Right atrium auricular region (tissue), 2 donors: ENCODE results near the gene RPL35. TPM values are rescaled to one million over a fixed set of nuclear protein-coding genes. Genes with fewer than 3 reads are reported as not detected.

Experiments
- DNase-seq: peaks from one replicate; pipeline ENCODE4 v3.0.0-alpha.2; 2019; ENCODE audit warnings: low spot score
- H3K27ac ChIP-seq, 2 donors: fragments of 200-600 bp; sonication (generic); 1 replicate in 1 of 2; 2 replicates in 1 of 2; pipeline ENCODE4 v1.5.1; 2016 to 2019
- H3K27me3 ChIP-seq, 2 donors: fragments of 200-600 bp; sonication (generic); one replicate each; pipeline versions ENCODE4 v1.5.1 to v1.6.0; 2017 to 2019
- H3K36me3 ChIP-seq: fragments of 200-600 bp; sonication (generic); one replicate; pipeline ENCODE4 v1.5.1; 2016
- H3K4me1 ChIP-seq, 2 donors: fragments of 200-600 bp; sonication (generic); one replicate each; pipeline versions ENCODE4 v1.5.1 to v1.6.0; 2017 to 2019
- H3K4me3 ChIP-seq, 2 donors: fragments of 200-600 bp; sonication (generic); 1 replicate in 1 of 2; 2 replicates in 1 of 2; pipeline ENCODE4 v1.5.1; 2017 to 2019; ENCODE audit warnings: mild to moderate bottlenecking in 1 of 2, moderate library complexity in 1 of 2
- H3K9me3 ChIP-seq, 2 donors: fragments of 200-600 bp; sonication (generic); one replicate each; pipeline ENCODE4 v1.5.1; 2019
- total RNA-seq, 2 donors: library from RNA; depleted of rRNA; stranded (reverse); fragments of >200 nt; gene quantifications; one replicate each; pipeline ENCODE4 v1.1.0, GENCODE V29; 2016
- TF ChIP-seq, protein P1 (sequence below), 2 donors: fragments of 200-600 bp; sonication (generic); IDR thresholded peaks; one replicate each; pipeline ENCODE4 v1.5.1; 2019; ENCODE audit warnings: antibody characterized with exemption in 2 of 2

RPL35 gene
- total RNA-seq, 2 donors from 2014 or later: 846 to 1,378 TPM

DNA sequence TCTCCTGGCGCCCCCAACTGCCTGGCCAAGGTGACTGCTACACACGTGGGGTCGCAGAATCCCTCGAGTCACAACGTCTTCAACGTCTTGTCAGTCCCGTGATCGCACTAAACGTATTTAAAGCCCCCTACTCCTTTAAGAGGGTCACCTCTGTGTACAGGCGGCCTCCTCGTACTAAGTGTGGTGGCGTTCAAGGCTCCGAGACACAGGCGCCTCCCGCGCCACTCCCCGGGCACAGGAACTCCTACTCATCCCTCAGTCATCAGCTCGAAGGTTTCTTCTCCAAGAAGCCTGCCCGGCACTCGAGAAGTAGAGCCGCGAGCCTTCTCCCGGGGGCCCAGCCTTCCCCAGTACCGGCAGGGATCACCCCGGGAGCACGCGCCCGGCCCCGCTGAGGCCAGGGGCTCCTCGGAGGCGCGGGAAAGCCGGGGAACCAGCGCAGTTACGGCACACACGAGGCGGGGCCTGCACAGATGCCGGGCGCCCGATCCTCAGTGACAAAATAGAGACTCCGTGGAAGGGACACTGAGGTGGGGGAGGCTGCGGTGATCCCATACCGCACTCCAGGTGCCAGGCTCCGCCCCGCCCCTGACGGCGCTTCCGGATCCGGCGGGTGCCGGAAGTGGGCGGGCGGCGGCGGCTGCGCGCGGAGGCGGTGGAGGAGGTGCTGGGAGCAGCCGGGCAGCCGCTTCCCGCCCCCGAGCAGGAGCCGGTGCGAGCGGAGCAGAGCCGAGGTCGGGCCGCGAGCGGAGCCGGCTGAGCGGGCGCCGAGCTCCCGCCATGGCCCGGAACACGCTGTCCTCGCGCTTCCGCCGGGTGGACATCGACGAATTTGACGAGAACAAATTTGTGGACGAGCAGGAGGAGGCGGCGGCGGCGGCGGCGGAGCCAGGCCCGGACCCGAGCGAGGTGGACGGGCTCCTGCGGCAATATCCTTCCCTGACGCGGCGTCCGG is 7.0 kb upstream of the RPL35 start:
- TF ChIP-seq, protein P1, sequence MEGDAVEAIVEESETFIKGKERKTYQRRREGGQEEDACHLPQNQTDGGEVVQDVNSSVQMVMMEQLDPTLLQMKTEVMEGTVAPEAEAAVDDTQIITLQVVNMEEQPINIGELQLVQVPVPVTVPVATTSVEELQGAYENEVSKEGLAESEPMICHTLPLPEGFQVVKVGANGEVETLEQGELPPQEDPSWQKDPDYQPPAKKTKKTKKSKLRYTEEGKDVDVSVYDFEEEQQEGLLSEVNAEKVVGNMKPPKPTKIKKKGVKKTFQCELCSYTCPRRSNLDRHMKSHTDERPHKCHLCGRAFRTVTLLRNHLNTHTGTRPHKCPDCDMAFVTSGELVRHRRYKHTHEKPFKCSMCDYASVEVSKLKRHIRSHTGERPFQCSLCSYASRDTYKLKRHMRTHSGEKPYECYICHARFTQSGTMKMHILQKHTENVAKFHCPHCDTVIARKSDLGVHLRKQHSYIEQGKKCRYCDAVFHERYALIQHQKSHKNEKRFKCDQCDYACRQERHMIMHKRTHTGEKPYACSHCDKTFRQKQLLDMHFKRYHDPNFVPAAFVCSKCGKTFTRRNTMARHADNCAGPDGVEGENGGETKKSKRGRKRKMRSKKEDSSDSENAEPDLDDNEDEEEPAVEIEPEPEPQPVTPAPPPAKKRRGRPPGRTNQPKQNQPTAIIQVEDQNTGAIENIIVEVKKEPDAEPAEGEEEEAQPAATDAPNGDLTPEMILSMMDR (IDR thresholded peaks at IDR 0.05): no peak
- Histone ChIP-seq H3K4me3 (peak overlapping the region; percentile 80 to 89), H3K4me1 (peaks cover 0 to 55% of the 10 kb centered on the region in 2 donors), H3K27me3 (no peaks in the 10 kb centered on the region), H3K27ac (peak overlapping the region; percentile 92 to 96), H3K36me3 (peaks cover 4% of the 10 kb centered on the region), H3K9me3 (no peaks in the 10 kb centered on the region)
- peak; percentile 82 for DNase-seq

DNA sequence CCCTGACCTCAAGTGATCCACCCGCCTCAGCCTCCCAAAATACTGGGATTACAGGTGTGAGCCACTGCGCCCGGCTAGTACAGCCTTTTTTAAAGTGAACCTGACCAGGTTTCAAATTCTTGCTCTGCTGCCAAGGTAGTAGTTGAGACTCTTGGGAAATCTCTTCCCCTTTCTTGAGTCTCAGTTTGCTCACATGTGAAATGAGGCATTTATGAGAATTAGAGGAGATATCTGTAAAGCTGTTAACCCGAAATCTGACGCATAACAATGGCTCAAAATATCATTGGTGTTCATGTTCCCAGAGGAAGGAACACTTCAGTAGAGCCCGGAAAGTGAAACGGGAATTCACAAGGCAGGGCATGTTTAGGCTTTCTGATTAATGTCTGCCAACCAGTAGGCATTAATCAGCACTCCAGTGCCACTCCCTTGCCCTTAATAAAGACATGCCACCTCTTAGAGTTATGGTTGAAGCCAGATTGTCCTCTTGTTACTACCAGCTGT is 1.7 kb upstream of the RPL35 start:
- DNase-seq: no peak
- Histone ChIP-seq H3K27ac (peak overlapping the region; percentile 90 to 95), H3K9me3 (no peaks in the 10 kb centered on the region), H3K4me3 (no peak overlapping the region), H3K27me3 (no peaks in the 10 kb centered on the region), H3K36me3 (peaks cover 27% of the 10 kb centered on the region), H3K4me1 (peaks cover 0 to 41% of the 10 kb centered on the region in 2 donors)
- TF ChIP-seq, protein P1 (IDR thresholded peaks at IDR 0.05): no peak

DNA sequence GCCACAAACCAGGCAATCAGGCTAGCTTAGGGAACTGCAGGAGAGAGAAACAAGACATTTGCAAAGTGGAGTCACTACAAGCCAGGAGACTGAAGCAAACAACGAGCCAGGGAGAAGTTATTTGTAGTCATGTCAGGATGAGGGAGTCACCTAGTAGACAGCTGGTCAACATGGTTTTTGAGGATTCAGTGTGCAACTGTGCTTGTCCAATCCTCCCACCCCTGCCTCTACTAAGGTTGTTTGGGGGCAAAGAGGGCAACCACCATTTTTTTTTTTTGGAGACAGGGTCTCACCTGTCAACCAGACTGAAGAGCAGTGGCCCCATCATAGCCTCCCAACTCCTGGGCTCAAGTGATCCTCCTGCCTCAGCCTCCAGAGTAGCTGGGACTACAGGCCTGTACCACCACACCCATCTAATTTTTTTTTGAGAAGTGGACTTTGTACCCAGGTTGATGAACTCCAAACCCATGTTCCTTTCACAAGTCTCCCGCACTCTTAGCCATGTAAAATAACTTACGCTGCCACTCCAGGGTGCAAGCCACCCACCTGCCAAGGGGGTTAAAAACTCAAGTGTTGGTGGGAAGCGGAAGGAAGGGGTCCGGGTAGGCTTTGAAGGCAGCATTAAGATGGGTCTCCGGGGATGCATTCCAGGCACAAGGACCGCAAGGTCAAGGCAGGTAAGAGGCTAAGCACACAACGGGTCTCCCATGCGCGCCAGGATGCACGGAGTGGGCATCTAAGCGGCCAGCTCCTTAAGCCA is 995 bp downstream of the RPL35 start:
- H3K27ac ChIP-seq: peak overlapping the region; percentile 90 to 95

DNA sequence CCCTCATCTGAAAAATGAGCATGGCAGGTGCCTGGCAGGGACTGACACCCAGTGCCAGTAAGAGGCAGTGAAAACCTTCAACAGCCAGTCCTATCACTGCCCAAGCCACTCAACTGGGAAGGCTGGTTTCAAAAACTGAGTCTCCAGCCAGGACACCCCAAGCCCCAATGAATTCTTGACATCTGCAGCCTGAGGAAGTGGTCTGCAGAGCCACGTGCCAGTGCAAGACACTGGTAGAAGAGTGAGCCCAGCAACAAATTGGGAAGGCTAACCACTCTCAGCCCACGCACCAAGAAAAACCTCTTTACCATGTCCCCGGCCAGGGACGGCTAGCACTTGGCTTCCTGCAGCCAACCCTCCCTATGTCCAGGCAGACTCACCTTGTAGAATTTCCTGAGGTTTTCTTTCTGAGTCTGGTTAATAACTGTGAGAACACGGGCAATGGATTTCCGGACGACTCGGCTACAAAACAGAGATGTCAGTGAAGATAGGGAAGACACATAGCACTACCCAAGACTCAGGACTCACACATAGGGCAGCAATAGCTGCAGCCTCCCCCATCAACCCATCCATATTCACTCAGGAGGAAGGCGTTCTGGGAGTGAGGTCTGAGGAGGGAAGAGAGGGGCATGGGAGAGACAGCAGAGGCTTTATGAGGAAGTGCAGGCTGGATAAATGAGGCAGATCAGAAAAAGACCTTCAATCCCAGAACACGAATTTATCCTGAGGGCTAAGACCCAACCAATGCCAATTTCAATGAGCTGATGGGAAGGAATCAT is 1.8 kb downstream of the RPL35 start:
- peaks cover 0 to 33% of the 10 kb centered on the region in 2 donors for H3K4me1 ChIP-seq
- H3K9me3 ChIP-seq: no peaks in the 10 kb centered on the region
- TF ChIP-seq, protein P1 (IDR thresholded peaks at IDR 0.05): no peak
- no peak for DNase-seq
- H3K36me3 ChIP-seq: peaks cover 47% of the 10 kb centered on the region
- H3K4me3 ChIP-seq: no peak overlapping the region
- no peaks in the 10 kb centered on the region for H3K27me3 ChIP-seq
- no peak overlapping the region for H3K27ac ChIP-seq

More for the DNA sequence above, 995 bp downstream of the RPL35 start:
- Histone ChIP-seq H3K36me3 (peaks cover 47% of the 10 kb centered on the region), H3K27me3 (no peaks in the 10 kb centered on the region), H3K4me1 (peaks cover 0 to 33% of the 10 kb centered on the region in 2 donors), H3K9me3 (no peaks in the 10 kb centered on the region), H3K4me3 (peak overlapping the region; percentile 78 to 86)
- TF ChIP-seq, protein P1 (IDR thresholded peaks at IDR 0.05): no peak
- DNase-seq: no peak

DNA sequence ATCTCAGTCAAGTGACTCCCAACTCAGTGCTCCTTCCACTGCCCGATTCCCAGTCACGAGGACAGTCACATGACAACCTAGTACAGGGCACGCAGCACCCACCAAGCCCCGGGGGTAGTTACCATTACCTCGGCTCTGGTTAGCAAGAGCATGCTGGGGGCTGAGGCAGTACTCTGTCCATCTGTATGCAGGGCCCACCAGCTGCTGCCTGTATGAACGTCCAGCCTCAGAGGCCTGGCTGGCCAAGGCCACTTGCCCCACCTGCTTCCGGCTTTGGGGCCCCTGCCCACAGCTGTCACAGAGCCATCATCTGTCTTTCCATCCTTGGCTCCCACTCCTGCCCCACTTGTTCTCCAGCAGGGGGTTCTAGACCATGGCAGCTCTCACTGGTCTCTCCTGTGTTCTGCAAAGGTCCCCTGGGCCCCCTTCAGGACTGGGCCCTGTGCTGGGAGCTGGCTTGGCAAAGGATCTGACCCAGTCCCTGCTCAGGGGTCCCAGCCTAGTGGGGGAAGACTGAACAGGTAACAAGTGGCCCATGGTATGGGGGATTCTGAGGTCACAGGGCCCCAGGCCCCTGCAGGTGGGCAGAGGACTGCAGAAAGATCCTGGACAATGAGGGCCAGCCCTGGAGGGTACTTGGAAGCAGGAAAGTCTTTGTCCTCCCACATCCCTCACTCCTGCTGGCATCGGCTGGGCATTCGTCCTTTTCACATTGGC is 3.3 kb downstream of the RPL35 start:
- H3K9me3 ChIP-seq: no peaks in the 10 kb centered on the region
- DNase-seq: no peak
- TF ChIP-seq, protein P1 (IDR thresholded peaks at IDR 0.05): no peak
- no peak overlapping the region for H3K4me3 ChIP-seq
- no peak overlapping the region for H3K27ac ChIP-seq
- peaks cover 47% of the 10 kb centered on the region for H3K36me3 ChIP-seq
- peaks cover 0 to 30% of the 10 kb centered on the region in 2 donors for H3K4me1 ChIP-seq
- H3K27me3 ChIP-seq: no peaks in the 10 kb centered on the region
